AG09319 (cell line): Measurements from ENCODE around the gene SLC25A24.

Source experiments
- DNase-seq: peaks from one replicate; pipeline ENCODE4 v3.0.0-alpha.2; 2010; ENCODE audit warnings: low read depth; ENCODE audit errors: extremely low read depth
- CTCF ChIP-seq: IDR thresholded peaks from 2 replicates; pipeline ENCODE4 v1.5.1; 2011; ENCODE audit warnings: low read depth, mild to moderate bottlenecking, inconsistent platforms, low read length, moderate library complexity

Gene SLC25A24

GRCh38 chr1:108194051-108194450 is 6.1 kb downstream of the SLC25A24 start:
- no peak for TF ChIP-seq CTCF
- DNase-seq: no peak

- TF ChIP-seq CTCF: no peak
- DNase-seq: no peak
These were observed 6.8 kb downstream of the SLC25A24 start for GRCh38 chr1:108193333-108193732.

GRCh38 chr1:108192581-108192980 is 7.6 kb downstream of the SLC25A24 start:
- no peak for TF ChIP-seq CTCF
- no peak for DNase-seq

- no peak for DNase-seq
- no peak for TF ChIP-seq CTCF
These were observed 9.3 kb downstream of the SLC25A24 start for GRCh38 chr1:108190686-108191416.

GRCh38 chr1:108190001-108190634 is 10.0 kb downstream of the SLC25A24 start:
- DNase-seq: no peak
- TF ChIP-seq CTCF: no peak

- DNase-seq: no peak
- no peak for TF ChIP-seq CTCF
These were observed 11.3 kb downstream of the SLC25A24 start for GRCh38 chr1:108188801-108189200.

- no peak for DNase-seq
- TF ChIP-seq CTCF: no peak
These were observed 17.0 kb downstream of the SLC25A24 start for GRCh38 chr1:108182959-108183700.
